SK-N-SH (cell line): ENCODE measurements around the gene FYN.

Experiments used
- ELF1 ChIP-seq: IDR thresholded peaks from 2 replicates; pipeline ENCODE4 v1.4.0; 2012
- EP300 ChIP-seq, 2 experiments: IDR thresholded peaks; 2 replicates each; pipeline versions ENCODE4 v1.4.0 to v1.6.1; 2012; ENCODE audit warnings: borderline replicate concordance in 1 of 2, low read depth in 1 of 2, low read length in 1 of 2
- GABPA ChIP-seq: IDR thresholded peaks from 2 replicates; pipeline ENCODE4 v1.4.0; 2012; ENCODE audit warnings: low read depth, mild to moderate bottlenecking
- NFIC ChIP-seq: IDR thresholded peaks from 2 replicates; pipeline ENCODE4 v1.4.0; 2012; ENCODE audit warnings: borderline replicate concordance
- PBX3 ChIP-seq: IDR thresholded peaks from 2 replicates; pipeline ENCODE4; 2012
- POLR2AphosphoS5 ChIP-seq: IDR thresholded peaks from 2 replicates; pipeline ENCODE4 v1.6.1; 2012; ENCODE audit warnings: low read depth, low read length
- RAD21 ChIP-seq: IDR thresholded peaks from 2 replicates; pipeline ENCODE4 v1.6.1; 2012; ENCODE audit warnings: mild to moderate bottlenecking, low read length
- RFX5 ChIP-seq: IDR thresholded peaks from 2 replicates; pipeline ENCODE4 v1.6.1; 2012; ENCODE audit warnings: mild to moderate bottlenecking, improper control_type of control experiment, low read length
- TEAD4 ChIP-seq: IDR thresholded peaks from 2 replicates; pipeline ENCODE4 v1.4.0; 2012; ENCODE audit warnings: mild to moderate bottlenecking, borderline replicate concordance; ENCODE audit not compliant: insufficient read depth
- ZBTB33 ChIP-seq: IDR thresholded peaks from 2 replicates; pipeline ENCODE4 v1.4.0; 2012; ENCODE audit warnings: low read depth, borderline replicate concordance
- TF ChIP-seq, protein P1 (sequence below): fragments of 200-600 bp; sonication (generic); IDR thresholded peaks from 2 replicates; pipeline ENCODE4 v1.6.1; 2017; ENCODE audit warnings: antibody characterized with exemption, mild to moderate bottlenecking, moderate library complexity

DNA sequence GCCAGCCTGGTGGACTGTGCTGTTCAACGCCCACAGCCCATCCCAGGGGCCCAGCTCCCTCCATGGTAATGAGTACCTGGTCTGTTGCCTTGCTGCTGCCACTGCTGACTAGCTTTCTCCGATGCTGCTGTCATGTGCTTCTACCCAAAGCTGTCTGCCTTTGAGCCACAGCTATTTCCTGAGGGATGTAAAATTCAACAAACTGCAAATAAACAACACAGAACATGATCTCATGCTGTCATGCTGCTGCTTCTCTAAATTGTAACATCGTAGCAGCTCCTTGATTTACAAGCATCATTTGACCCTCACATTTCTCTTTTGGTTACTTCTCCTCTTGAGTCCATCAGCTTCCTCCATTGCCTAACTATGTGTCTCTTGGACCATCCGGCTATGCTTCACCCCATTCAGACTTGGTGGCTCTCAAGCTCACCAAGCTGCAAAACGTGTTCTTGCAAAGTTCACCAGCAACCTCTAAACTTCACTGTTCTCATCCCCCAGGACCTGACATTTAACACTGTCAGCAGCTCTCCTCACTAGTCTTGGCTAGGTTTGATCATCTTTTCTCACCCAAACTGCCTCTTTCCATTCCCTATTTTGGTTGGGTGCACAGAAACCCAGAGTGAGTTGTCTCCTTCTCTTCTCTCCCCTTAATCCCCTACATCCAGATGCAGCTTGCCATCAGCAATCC, 54.6 kb downstream of the FYN start:
- TF ChIP-seq PBX3 (no peak), ELF1 (no peak), EP300 (IDR thresholded peaks at IDR 0.05; ENCODE audit: borderline replicate concordance in 1 of 2, low read depth in 1 of 2, low read length in 1 of 2) (no peak), POLR2AphosphoS5 (no peak), TEAD4 (no peak), GABPA (no peak), RAD21 (no peak), ZBTB33 (no peak), RFX5 (no peak), NFIC (no peak)
- TF ChIP-seq, protein P1, sequence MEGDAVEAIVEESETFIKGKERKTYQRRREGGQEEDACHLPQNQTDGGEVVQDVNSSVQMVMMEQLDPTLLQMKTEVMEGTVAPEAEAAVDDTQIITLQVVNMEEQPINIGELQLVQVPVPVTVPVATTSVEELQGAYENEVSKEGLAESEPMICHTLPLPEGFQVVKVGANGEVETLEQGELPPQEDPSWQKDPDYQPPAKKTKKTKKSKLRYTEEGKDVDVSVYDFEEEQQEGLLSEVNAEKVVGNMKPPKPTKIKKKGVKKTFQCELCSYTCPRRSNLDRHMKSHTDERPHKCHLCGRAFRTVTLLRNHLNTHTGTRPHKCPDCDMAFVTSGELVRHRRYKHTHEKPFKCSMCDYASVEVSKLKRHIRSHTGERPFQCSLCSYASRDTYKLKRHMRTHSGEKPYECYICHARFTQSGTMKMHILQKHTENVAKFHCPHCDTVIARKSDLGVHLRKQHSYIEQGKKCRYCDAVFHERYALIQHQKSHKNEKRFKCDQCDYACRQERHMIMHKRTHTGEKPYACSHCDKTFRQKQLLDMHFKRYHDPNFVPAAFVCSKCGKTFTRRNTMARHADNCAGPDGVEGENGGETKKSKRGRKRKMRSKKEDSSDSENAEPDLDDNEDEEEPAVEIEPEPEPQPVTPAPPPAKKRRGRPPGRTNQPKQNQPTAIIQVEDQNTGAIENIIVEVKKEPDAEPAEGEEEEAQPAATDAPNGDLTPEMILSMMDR, result no peak
